Activated CD8-positive, alpha-beta memory T cell treated with anti-CD3 and anti-CD28 coated beads for 36 hours (primary cell): Measurements from ENCODE around the gene HOXC13. TPM values are rescaled to one million over a fixed set of nuclear protein-coding genes. Genes with fewer than 3 reads are reported as not detected.

ENCODE experiments used
- CTCF ChIA-PET: fragments of 350-600 bp; sonication (Branson Sonifier 250); formaldehyde crosslinking; loops from one replicate; lab custom pipeline; 2021; ENCODE audit warnings: antibody characterized with exemption; lab: Charles Lee
- POLR2A ChIA-PET: fragments of 350-600 bp; sonication (Branson Sonifier 250); formaldehyde crosslinking; loops from one replicate; lab custom pipeline; 2021; ENCODE audit warnings: antibody characterized with exemption; lab: Charles Lee
- total RNA-seq, 2 experiments: library from RNA; stranded (reverse); gene quantifications; one replicate each; pipeline ENCODE4 v1.2.3, GENCODE V29; 2021

The HOXC13 gene
- total RNA-seq, 2 experiments from 2014 or later, result not detected

DNA sequence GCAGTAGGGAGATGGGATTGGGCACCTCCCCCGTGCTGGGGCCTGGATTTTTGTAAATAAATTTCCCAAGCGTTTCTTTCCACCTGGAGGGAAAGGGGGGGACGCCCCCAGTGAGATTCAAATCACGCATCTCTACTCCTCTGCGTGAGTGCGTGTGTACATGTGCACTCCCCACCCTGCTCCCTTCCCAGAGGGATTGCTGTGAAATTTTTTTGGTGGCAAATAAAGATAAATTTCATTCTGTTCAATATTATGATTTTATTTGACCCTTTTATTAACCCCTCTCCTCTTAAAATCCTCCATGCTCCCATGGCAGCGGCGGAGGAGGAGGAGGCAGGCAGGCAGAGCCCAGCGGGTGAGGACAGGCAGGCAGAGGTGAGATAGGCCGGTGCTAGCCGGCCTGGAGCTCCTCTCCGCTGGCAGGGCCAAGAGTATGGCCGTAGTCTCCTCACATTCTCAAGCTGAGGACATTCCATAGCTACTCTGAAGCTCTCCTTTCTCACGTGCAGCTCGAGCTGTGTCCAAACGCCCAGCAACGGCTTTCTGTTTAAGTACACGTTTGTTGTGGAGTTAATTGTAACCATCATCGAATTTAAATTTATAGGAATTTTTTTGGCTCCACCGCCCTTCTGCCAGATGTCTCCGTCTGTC, 37.7 kb downstream of the HOXC13 start:
- POLR2A ChIA-PET, result interaction anchor here (0.6 kb wide), 1 partner anchor 215 kb away, joined by 4 read pairs; no protein-coding TSS in a partner anchor

DNA sequence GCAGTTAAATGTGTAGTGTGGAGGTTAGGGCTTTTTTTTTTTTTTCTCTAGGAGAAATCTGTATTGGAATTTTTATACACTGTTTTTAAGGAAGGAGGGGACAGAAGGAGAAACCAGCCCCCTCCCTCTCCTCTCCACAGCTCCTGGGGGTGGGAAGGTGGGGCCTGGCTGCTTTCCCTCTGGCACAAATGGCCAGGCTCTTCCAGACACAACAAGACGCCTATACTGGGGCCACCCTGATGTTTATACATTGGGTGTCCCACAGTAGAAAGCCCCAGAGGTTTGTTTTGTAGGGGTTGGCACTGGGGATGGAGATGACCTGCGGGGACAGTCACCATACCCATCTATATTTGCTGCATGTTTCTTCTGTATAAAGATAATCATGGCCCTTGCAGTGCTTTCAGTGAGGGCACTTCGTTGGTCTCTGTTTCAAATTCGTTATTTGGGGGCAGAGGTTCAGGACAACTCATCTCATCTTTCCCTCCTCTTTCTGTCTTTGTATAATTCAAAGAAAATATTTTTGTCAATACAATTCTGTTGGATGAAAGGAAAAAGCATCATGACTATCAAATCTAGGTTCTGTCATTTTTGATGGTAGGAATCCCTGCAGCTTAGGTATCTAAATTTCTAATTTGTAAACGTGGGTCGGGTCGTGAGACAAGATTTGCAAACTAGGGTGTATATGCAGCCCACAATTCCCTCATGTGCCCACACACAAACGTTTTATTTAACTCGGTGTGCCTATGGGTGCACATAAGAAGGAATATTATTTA, 38.4 kb downstream of the HOXC13 start:
- CTCF ChIA-PET, result no interaction called here
- POLR2A ChIA-PET, result no interaction called here

More for the DNA sequence above, 37.7 kb downstream of the HOXC13 start:
- CTCF ChIA-PET, result interaction anchor here (1.2 kb wide), 1 partner anchor 29 kb away, joined by 3 read pairs; no protein-coding TSS in a partner anchor

DNA sequence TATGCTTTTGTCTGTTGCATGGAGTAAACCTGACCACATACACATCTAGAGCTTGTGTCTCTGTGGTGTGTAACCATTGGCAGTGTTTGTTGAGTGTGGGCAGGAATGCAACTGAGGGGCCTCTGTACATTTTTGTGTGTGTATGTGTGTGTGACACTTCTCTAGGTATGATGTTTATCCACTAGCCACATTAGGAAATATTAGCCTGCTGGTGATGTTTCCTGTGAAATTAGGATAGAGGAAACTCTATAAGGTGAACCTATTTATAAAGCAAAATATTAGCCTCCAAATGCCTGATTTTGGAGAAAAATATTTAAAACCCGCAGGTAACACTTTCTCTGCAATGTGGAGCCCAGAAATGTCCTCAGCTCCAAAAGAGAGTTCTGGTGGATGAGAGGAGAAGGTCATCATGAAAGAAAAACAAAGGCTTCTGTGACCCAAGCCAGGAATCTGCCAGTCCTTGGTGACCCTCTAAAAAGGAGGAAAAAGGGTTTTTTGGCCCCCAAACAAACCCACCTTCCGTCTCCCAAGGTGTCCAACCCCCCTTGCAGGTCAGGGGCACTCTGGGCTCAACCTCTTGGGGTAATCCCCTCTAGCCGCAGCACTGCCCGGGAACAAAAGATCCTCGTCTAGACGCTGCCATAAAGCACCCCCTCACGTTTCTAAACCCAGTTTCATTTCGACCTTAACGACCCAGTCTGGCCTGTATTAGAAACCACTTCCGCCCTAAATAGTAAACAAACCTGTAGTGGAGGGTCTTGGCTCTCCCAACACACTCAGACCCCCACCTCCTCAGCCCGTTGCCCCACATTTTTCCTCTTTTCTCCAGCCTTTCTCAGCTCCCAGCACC, 39.2 kb downstream of the HOXC13 start:
- ChIA-PET CTCF (interaction anchor here (0.6 kb wide), 1 partner anchor 224 kb away, joined by 3 read pairs; no protein-coding TSS in a partner anchor), POLR2A (no interaction called here)

DNA sequence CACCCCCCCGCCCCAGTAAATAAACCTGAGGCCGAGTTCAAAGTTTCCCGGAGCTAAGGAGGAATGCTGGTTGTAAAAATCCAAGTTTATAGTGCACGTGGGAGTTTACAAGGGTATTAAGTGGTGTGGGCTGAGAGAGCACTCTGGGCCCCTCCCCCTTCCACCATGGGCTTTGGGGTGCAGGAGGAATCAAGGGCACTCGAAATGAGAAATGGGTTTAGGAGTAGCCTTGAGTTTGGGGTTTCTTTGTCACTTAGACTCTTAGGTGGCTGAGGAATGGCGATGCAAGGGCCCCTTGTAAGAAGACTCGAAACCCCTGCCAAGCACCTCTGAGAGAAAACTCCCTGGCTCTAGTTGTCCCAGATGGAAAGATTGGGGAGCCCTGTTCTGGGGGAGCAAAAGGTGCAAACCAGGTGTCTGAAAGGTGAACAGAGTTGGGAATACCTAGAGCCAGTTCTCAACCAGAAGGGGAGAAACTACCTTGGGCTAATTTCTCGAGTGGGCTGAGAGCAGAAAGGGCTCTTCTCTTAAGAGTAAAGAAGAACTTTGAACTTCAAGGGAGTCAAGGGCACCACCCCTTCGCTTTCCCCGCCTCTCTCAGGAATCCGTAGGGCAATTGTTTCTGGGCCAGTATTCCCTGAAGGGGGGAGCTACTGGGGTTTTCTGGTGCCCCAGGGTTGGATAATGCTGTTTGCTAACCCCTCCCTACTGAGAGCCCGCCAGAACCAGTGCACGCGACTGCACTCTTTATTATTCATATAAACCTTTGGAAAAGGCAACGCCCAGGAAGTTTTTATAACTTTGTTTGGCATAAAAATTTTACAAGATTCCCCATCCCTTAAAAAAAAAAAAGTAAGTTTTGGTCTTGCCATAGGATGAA, 40.1 kb downstream of the HOXC13 start:
- CTCF ChIA-PET, result interaction anchor here (0.6 kb wide), 2 partner anchors 224 to 287 kb away, joined by 3 read pairs; no protein-coding TSS in a partner anchor
- POLR2A ChIA-PET, result no interaction called here

DNA sequence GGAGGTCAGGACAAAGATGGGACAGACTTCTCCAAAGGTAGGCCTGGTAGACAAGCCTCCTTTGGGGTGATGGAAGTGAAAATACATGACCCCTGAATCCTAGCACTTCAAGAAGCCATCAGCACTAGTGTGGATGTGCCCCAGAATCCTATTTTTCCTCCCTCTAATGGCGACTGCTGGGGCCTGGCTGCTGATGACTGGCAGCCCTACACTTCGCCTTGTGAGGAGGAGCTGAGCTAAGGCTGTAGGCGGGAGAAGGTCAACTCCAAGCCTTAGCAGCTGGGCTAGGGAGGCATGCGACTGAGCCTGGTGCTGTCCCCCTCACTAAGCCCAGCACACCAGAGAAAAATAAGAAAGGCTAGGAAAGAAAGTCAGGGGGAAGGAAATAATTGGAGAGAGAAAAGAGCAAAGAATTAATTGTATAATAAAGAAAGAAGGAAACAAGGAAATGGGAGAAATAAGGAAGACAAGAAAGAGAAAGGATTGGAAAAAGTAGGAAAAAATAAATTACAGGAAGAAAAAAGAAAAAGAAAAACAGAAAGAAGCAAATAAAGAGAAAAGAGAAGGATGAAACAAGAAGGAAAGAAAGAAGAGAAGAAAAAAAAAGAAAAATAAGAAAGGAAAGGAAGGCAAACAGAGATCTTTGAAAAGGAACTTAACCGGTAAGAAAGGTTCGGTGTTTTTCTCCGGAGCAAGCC, 41.6 kb downstream of the HOXC13 start:
- POLR2A ChIA-PET, result no interaction called here
- CTCF ChIA-PET, result no interaction called here

DNA sequence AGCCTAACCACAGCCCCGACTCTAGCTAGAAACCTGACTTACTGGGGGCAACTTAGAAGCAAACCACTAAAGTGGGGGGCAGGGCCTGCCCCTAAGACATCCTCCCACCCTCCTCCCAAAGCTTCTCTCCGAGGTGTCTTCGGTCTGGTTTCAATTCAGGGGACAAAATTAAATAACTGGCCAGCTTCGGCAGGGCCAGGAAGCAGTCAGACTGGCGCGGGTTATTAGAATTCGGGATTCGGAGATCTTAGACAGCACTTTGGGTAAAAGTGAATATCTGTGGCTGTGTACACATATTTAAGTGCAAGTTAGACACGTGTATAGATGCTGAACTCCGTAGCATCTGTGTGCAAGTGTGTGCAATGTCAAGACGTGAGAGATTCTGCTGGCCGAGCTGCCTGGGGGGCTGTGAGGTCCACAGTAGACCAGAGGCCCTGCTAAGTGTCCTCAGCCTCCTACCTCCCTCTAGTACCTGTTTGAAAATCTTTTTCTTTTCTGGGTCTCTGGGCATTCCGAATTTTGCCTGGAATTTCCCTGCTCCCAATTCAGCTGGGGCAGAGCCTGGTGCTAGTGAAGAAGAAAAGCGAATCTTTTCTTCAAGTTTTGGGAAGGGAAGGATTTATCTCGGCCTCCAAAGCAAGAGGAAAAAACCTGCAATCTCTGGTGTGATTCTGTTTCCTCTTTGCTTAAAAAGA, 42.3 kb downstream of the HOXC13 start:
- CTCF ChIA-PET, result no interaction called here
- POLR2A ChIA-PET, result no interaction called here

DNA sequence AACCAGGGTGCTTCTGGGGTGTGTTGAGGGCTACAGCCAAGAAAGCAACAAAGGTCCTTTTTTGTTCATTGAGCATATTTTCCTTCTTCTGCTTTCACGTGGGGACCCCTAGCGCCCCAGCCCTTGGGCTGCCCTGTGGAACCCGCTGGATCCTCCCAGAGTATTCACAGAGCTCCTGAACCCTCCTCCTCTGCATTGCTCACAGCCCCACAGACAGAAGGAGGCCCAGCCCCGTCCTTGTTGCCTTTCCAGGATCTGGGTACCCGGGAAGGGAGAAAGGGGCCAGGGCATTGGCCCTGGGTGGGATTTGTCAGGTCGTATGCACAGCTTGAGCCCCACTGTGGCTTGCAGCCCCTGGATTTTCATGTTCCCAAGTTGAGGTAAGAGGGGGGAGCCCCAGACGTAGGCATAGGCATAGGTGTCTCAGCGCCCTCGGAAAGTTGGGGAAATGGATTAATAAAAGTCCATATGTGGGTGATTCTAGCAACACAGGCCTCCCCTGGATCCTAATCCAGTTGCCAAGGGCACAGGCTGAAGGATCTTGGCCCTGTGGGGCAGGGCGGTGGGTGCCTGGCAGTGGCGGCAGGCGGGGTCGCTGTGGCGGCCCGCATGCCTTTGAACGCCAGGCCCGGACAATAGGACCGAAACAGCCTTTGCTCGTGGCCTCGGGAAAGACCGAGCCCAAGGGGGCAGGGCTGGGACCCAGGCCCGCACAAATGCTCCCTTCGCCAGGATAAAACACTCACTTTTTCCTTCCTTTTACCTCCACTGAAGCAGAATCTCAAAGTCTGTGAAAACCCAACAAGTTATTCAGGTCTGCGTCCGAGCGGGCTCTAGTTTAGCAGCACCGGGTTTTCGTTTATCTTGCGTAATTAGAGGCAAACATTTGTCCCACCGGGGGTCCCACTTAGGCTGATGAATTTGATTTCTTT, 43.3 kb downstream of the HOXC13 start:
- ChIA-PET POLR2A (no interaction called here), CTCF (interaction anchor here (0.6 kb wide), 1 partner anchor 50 kb away, joined by 3 read pairs; no protein-coding TSS in a partner anchor)

DNA sequence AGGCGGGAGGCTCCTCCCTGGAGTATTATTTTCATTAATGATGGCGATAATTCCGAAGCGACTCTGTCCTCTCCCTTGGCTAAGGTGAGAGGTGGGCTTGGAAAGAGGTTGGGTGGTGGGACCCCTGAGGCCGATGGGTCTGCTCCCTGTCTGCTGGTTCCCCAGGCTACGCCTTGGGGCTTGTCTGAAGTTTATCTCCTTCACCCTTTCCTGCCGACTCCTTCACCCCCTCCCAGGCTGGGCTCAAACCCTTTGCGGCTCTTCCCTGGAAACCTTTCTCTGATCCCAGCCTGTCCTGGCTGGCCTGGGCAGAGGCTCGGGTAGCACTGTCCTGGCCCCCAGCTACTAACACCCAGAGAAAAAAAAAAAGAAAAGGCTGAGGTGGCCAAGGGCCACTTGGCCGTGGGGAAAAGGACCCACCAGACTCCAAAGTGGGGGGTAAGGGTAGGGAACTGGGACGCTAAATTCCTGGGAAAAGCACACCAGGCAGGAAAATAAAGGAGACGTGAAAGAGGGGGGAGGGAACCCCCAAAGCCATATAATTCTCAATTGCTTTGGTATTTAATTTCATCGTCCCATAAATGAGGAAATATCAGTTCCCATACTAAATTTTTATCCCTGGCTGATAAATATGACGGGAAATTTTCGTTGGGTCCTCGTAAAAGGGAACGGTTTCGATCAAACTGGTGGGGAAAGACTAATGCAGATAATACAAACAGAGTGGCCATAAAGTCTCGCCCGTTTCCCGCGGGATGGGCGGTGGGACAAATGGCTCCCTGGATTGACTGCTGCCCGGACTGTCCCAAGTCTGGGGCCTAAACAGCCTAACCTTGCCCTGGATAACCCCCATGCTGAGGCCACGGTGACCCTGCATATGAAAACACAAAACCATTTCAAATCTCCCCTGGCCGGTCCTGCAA, 44.3 kb downstream of the HOXC13 start:
- ChIA-PET POLR2A (no interaction called here), CTCF (interaction anchor here (0.6 kb wide), 1 partner anchor 49 kb away, joined by 3 read pairs; no protein-coding TSS in a partner anchor)

DNA sequence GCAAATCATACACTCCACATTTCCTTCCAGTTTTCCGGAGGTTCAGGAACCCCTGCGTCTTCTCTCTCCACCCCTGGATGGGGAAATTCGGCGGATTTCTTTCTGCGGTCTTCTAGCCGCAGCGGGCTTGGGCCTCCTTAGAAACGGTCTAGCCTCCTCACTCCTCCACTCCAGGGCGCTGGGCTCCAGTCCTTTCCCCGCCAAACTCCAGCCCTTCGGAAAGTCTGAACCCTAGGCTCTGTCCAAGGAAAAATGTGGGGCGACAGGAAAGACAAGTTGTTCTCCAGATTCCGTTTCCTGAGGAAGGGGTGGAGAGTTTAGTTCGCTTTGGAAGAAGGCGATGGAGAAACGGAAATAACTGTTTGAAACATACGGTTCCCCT, 44.9 kb downstream of the HOXC13 start:
- ChIA-PET POLR2A (no interaction called here), CTCF (no interaction called here)

DNA sequence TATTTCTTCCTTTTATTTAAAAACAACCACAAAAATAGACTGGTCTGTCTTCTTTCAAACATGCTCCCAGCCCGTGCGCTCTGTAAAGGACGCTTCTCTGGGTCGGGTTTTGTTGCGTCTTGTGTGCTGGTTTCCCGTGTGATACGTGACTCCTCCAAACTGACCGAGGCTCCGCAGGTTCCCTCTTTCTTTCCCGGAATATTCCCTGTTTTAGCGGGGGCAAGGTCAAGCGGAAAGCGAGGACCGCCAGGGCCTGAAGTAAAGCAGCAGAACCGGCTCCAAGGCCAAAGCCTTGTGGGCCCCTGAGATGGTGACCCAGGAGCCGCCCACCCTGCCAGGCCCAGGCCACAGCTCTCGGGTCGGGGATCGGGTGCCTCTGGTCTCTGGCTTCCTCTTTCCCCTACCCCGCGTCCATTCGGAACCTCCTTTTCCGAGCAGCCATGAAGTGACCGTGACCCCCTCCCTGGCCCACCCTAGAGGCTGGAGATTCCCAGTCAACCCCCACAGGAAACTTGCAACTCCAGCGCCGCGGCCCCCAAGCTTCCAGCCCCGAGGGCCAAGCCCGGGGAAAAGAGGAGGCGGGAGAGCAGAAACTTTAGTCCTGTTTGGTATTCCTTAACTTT, 45.4 kb downstream of the HOXC13 start:
- CTCF ChIA-PET, result interaction anchor here (0.8 to 2.0 kb wide), 6 partner anchors 18 to 257 kb away, joined by 3 to 13 read pairs (median 4); no protein-coding TSS in a partner anchor

DNA sequence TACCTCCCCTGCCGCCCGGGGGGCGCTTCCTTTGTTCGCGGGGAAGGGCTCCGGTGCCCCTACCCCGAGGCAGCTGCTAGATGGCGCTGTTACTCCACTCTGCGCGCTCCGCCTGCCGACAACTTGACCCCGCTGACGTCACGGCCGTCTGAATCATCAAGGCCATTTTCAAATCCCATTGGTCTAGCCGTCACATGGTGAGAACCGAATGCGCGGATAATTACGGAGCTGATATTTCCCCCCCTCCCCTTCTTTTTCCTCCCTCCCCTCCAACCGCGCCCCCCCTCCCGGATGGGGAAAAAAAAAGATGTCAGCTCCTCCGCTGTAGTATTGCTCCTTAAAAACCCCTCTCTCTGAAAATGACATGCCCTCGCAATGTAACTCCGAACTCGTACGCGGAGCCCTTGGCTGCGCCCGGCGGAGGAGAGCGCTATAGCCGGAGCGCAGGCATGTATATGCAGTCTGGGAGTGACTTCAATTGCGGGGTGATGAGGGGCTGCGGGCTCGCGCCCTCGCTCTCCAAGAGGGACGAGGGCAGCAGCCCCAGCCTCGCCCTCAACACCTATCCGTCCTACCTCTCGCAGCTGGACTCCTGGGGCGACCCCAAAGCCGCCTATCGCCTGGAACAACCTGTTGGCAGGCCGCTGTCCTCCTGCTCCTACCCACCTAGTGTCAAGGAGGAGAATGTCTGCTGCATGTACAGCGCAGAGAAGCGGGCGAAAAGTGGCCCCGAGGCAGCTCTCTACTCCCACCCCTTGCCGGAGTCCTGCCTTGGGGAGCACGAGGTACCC, 46.5 kb downstream of the HOXC13 start, which contains the start of gene HOXC10:
TSS of gene HOXC10 (plus strand) at position 246 of the 791 bp plus-strand sequence. CDS start at position 360, 114 bp downstream.
- ChIA-PET POLR2A (interaction anchor here (0.6 kb wide), 1 partner anchor 47 kb away, joined by 8 read pairs; no protein-coding TSS in a partner anchor), CTCF (interaction anchor here (0.6 to 2.2 kb wide), 20 partner anchors 10 to 256 kb away, joined by 3 to 13 read pairs (median 4); partner anchors contain the start of genes HOXC13, HOXC8 and HOXC9)

More for the DNA sequence above, 45.4 kb downstream of the HOXC13 start:
- POLR2A ChIA-PET, result no interaction called here

DNA sequence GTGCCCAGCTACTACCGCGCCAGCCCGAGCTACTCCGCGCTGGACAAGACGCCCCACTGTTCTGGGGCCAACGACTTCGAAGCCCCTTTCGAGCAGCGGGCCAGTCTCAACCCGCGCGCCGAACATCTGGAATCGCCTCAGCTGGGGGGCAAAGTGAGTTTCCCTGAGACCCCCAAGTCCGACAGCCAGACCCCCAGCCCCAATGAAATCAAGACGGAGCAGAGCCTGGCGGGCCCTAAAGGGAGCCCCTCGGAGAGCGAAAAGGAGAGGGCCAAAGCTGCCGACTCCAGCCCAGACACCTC, 47.0 kb downstream of the HOXC13 start:
- POLR2A ChIA-PET, result no interaction called here
- CTCF ChIA-PET, result interaction anchor here (0.6 to 2.2 kb wide), 15 partner anchors 13 to 239 kb away, joined by 3 to 13 read pairs (median 5); partner anchors contain the start of genes HOXC13 and HOXC8

DNA sequence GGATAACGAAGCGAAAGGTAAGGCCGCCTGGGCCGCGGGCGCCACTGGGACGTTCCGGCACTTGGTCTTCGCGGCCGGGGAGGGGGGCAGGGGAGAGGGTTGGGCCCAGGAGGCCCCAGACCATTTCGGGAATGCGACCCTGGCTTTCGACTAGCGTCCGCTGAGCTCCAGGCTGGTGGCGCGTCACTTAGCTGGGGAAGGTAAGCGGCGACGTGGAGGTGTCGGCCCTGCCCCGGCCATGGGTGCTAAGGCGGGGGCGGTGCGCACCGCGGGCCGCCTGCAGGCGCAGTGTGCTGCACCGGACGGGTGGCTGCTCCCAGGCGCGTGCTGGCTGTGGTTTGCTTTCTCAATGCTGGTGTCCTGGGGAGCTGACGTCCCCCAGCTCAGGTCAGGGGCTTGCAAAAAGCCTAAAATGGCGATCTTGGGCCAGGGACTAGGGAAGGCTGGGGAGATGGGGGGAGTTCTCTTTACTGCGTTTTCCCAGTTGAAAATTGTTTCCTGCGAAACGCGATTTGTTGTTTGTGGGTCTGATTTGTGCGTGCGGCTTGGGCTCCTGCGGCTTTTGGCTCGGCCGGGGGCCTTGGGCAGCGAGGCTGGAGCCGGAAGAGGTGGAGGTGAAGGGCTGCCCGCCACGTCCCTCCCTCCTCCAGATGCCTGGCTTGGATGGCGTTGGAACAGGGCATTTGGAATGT, 47.5 kb downstream of the HOXC13 start:
- ChIA-PET CTCF (interaction anchor here (0.6 to 2.2 kb wide), 15 partner anchors 14 to 240 kb away, joined by 3 to 13 read pairs (median 5); partner anchors contain the start of genes HOXC13 and HOXC8), POLR2A (no interaction called here)
